Activated naive CD8-positive, alpha-beta T cell treated with anti-CD3 and anti-CD28 coated beads, Interleukin-2, amount 50 U/mL, for 24 hours (primary cell): ENCODE data around the gene REG3G.
A peak's percentile ranks its signal among the peaks of the same experiment; 100 is the strongest.

Experiments used
- ATAC-seq: fragments of 150-1000 bp; cut with Tn5 transposase; one replicate; pipeline ENCODE4 v1.10.0; 2021
- DNase-seq: peaks from one replicate; pipeline ENCODE4 v3.0.0; 2021
- H3K27ac Mint-ChIP-seq: one replicate; pipeline ENCODE4 v1.8.0; 2021; ENCODE audit warnings: mild to moderate bottlenecking, mixed read lengths
- H3K27me3 Mint-ChIP-seq: one replicate; pipeline ENCODE4 v1.8.0; 2021; ENCODE audit warnings: mixed read lengths
- H3K36me3 Mint-ChIP-seq: one replicate; pipeline ENCODE4 v1.8.0; 2021; ENCODE audit warnings: low read depth, mixed read lengths
- H3K4me1 Mint-ChIP-seq: one replicate; pipeline ENCODE4 v1.8.0; 2021; ENCODE audit warnings: mixed read lengths
- H3K4me3 Mint-ChIP-seq: one replicate; pipeline ENCODE4 v1.8.0; 2021; ENCODE audit warnings: mild to moderate bottlenecking, moderate library complexity, mixed read lengths
- H3K9me3 Mint-ChIP-seq: one replicate; pipeline ENCODE4 v1.8.0; 2021; ENCODE audit warnings: mixed read lengths

The REG3G gene

DNA sequence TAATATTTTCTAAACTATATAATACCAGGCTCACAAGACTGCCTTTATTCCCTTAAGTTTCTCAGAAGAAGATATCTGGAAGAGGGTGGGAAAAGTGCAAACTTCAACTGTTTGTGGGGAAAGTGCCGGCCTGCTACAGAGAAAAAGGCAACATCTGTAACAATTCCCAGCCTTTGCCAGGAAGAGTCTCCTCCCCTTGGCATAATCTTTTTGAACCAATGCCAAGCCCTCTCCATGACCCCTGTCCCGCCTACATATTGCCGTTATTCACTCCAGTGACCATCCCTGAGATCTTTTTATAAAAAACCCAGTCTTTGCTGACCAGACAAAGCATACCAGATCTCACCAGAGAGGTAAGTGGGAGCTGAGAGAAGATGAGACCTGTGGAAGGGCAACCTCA is at the start of gene REG3G:
TSS of gene REG3G (plus strand) at position 282 of the 400 bp plus-strand sequence. CDS start 392 bp downstream, outside the sequence.
- Mint-ChIP-seq H3K4me1 (no peaks in the 10 kb centered on the region), H3K27me3 (no peaks in the 10 kb centered on the region), H3K27ac (no peak within 1 kb of the TSS), H3K36me3 (no peaks in the 10 kb centered on the region), H3K4me3 (no peak within 1 kb of the TSS), H3K9me3 (peaks cover 5% of the 10 kb centered on the region)
- DNase-seq: no peak
- ATAC-seq: no peak

- peaks cover 3% of the 10 kb centered on the region for H3K9me3 Mint-ChIP-seq
- H3K4me1 Mint-ChIP-seq: peaks cover 2% of the 10 kb centered on the region
- no peak for DNase-seq
- peaks cover 6% of the 10 kb centered on the region for H3K27me3 Mint-ChIP-seq
- H3K36me3 Mint-ChIP-seq: no peaks in the 10 kb centered on the region
- no peak overlapping the region for H3K4me3 Mint-ChIP-seq
- H3K27ac Mint-ChIP-seq: no peak overlapping the region
- ATAC-seq: no peak
Observed at GRCh38 chr2:78977661-78978145, 47.8 kb upstream of the REG3G start.

GRCh38 chr2:78978340-78978739 is 47.2 kb upstream of the REG3G start:
- peaks cover 2% of the 10 kb centered on the region for H3K4me1 Mint-ChIP-seq
- peaks cover 3% of the 10 kb centered on the region for H3K9me3 Mint-ChIP-seq
- no peaks in the 10 kb centered on the region for H3K36me3 Mint-ChIP-seq
- ATAC-seq (no peak), DNase-seq (no peak)
- no peak overlapping the region for H3K27ac Mint-ChIP-seq
- peaks cover 6% of the 10 kb centered on the region for H3K27me3 Mint-ChIP-seq
- no peak overlapping the region for H3K4me3 Mint-ChIP-seq

DNA sequence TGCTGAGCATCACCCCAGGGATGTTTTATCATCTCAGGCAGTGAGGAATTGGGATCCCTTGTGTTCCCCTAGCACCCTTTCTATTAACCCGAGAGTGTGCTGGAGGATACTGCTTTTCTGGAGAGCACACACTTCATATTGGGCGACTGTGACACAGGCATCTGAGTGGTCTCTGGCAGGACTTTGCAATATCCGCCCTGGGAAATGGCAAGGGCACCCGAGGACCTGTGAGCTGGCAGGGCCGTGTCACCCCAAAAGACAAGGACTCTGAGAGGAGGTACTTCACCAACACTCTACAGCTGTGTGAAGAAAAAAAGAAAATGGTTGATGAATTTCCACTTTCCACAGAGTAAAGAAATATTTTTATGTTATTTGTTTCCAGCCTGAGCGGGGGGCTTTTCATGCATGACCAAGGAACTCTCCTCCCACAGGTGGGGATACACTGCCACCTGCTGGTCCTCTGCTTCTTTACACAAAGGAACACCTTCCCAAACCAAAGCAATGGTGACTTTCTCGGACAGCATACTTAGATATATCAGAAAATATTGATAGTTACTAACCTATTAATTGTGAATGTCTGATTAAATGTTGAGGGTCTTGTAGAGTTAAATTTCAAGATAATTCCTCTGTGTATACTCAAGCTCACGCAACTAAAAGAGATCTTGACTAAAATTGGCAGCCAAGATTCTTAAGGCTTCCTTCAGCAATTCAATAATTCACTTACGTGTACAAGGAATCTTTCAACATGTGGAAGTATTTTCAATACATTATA is 45.9 kb upstream of the REG3G start:
- Mint-ChIP-seq H3K4me3 (no peak overlapping the region), H3K9me3 (peaks cover 8% of the 10 kb centered on the region), H3K27ac (no peak overlapping the region), H3K4me1 (peaks cover 2% of the 10 kb centered on the region), H3K36me3 (no peaks in the 10 kb centered on the region), H3K27me3 (peaks cover 6% of the 10 kb centered on the region)
- DNase-seq (peak; percentile 33), ATAC-seq (no peak)

- Mint-ChIP-seq H3K27me3 (peaks cover 6% of the 10 kb centered on the region), H3K36me3 (no peaks in the 10 kb centered on the region), H3K9me3 (peaks cover 8% of the 10 kb centered on the region), H3K4me1 (peaks cover 2% of the 10 kb centered on the region), H3K4me3 (no peak overlapping the region), H3K27ac (no peak overlapping the region)
- ATAC-seq (no peak), DNase-seq (no peak)
Observed at GRCh38 chr2:78980152-78980465, 45.4 kb upstream of the REG3G start.

DNA sequence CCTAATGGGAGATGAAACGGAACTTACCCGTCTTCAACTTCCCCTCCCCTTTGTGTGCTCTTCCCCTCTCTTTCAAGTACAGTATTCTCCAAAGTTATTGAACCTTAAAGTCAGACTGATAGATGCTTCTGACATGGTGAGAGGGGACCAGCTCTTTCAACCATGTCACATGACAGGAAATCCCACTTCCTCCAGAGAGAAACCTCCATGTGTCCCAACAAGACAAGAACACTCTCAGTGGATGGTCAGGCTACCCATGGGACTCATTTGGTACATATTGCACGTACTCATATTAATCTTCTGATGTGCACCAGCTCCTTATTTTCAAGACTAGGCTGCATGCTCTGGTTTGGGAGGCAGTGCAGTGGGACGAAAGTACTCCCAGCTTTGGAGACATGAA is 44.6 kb upstream of the REG3G start:
- H3K36me3 Mint-ChIP-seq: no peaks in the 10 kb centered on the region
- H3K4me3 Mint-ChIP-seq: no peak overlapping the region
- ATAC-seq: no peak
- peaks cover 8% of the 10 kb centered on the region for H3K9me3 Mint-ChIP-seq
- H3K4me1 Mint-ChIP-seq: peaks cover 2% of the 10 kb centered on the region
- DNase-seq: no peak
- H3K27ac Mint-ChIP-seq: no peak overlapping the region
- H3K27me3 Mint-ChIP-seq: peaks cover 6% of the 10 kb centered on the region

- ATAC-seq (no peak), DNase-seq (no peak)
- Mint-ChIP-seq H3K4me1 (peaks cover 2% of the 10 kb centered on the region), H3K36me3 (no peaks in the 10 kb centered on the region), H3K27me3 (peaks cover 6% of the 10 kb centered on the region), H3K9me3 (peaks cover 12% of the 10 kb centered on the region), H3K4me3 (no peak overlapping the region), H3K27ac (no peak overlapping the region)
Observed at GRCh38 chr2:78982638-78983330, 42.7 kb upstream of the REG3G start.

DNA sequence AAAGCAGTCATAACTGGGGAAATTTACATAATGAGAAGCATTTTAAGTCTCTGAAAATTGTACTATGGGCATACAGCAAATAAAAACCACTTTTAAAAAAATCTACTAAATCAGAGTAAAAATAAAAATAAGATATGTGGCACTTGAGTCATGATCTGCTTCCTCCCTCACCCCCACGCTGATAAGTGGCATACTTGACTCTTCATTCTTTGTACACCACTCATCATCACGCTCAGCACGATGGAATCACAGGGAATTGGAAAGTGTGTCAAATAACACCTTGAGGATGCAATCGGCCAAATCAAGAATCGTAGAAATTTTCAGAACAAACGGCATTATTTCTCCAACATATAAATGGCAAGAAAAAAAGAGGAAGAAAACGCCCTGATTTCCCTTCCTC is 41.1 kb upstream of the REG3G start:
- Mint-ChIP-seq H3K9me3 (peaks cover 12% of the 10 kb centered on the region), H3K27ac (no peak overlapping the region), H3K36me3 (no peaks in the 10 kb centered on the region), H3K27me3 (peaks cover 4% of the 10 kb centered on the region), H3K4me1 (no peaks in the 10 kb centered on the region), H3K4me3 (no peak overlapping the region)
- no peak for DNase-seq
- no peak for ATAC-seq

GRCh38 chr2:78985558-78985957 is 39.9 kb upstream of the REG3G start:
- Mint-ChIP-seq H3K36me3 (no peaks in the 10 kb centered on the region), H3K4me3 (no peak overlapping the region), H3K9me3 (peaks cover 12% of the 10 kb centered on the region), H3K27me3 (peaks cover 4% of the 10 kb centered on the region), H3K4me1 (no peaks in the 10 kb centered on the region), H3K27ac (no peak overlapping the region)
- DNase-seq (no peak), ATAC-seq (no peak)

DNA sequence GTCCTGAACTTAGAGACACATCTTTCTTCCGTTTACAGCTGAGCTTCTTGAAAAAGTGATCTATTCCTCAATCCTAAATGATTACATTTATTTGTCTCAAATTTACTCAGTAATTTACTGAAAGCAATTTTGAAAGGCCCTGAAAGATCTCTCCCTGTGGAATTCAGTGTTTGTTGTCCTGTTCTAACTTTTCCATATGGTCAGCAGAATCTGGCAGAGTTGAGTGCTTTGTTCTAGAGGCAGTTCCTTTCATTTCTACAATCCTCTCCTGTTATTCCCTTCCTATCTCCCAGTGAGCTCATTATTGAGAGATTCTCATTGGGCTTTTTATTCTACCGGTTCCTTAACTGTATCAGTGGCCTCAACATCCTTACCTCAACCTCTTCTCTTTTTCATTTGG is 36.5 kb upstream of the REG3G start:
- ATAC-seq: no peak
- Mint-ChIP-seq H3K4me1 (no peaks in the 10 kb centered on the region), H3K27me3 (peaks cover 22% of the 10 kb centered on the region), H3K27ac (no peak overlapping the region), H3K9me3 (peaks cover 13% of the 10 kb centered on the region), H3K36me3 (no peaks in the 10 kb centered on the region), H3K4me3 (no peak overlapping the region)
- DNase-seq: no peak

- no peaks in the 10 kb centered on the region for H3K36me3 Mint-ChIP-seq
- H3K9me3 Mint-ChIP-seq: peaks cover 12% of the 10 kb centered on the region
- no peak overlapping the region for H3K27ac Mint-ChIP-seq
- ATAC-seq (no peak), DNase-seq (no peak)
- H3K27me3 Mint-ChIP-seq: peaks cover 30% of the 10 kb centered on the region
- H3K4me1 Mint-ChIP-seq: no peaks in the 10 kb centered on the region
- no peak overlapping the region for H3K4me3 Mint-ChIP-seq
Observed at GRCh38 chr2:78992451-78992806, 33.1 kb upstream of the REG3G start.

- no peak overlapping the region for H3K27ac Mint-ChIP-seq
- H3K27me3 Mint-ChIP-seq: peaks cover 30% of the 10 kb centered on the region
- H3K9me3 Mint-ChIP-seq: peaks cover 12% of the 10 kb centered on the region
- H3K4me3 Mint-ChIP-seq: no peak overlapping the region
- H3K4me1 Mint-ChIP-seq: no peaks in the 10 kb centered on the region
- ATAC-seq (no peak), DNase-seq (no peak)
- H3K36me3 Mint-ChIP-seq: no peaks in the 10 kb centered on the region
Observed at GRCh38 chr2:78992807-78993517, 32.5 kb upstream of the REG3G start.

- H3K4me3 Mint-ChIP-seq: no peak overlapping the region
- no peak for ATAC-seq
- H3K4me1 Mint-ChIP-seq: no peaks in the 10 kb centered on the region
- H3K36me3 Mint-ChIP-seq: no peaks in the 10 kb centered on the region
- no peak for DNase-seq
- no peak overlapping the region for H3K27ac Mint-ChIP-seq
- H3K9me3 Mint-ChIP-seq: peaks cover 12% of the 10 kb centered on the region
- peaks cover 30% of the 10 kb centered on the region for H3K27me3 Mint-ChIP-seq
Observed at GRCh38 chr2:78993518-78994148, 31.9 kb upstream of the REG3G start.

- Mint-ChIP-seq H3K36me3 (no peaks in the 10 kb centered on the region), H3K27me3 (peaks cover 30% of the 10 kb centered on the region), H3K27ac (no peak overlapping the region), H3K4me3 (no peak overlapping the region), H3K9me3 (peaks cover 12% of the 10 kb centered on the region), H3K4me1 (no peaks in the 10 kb centered on the region)
- DNase-seq: no peak
- no peak for ATAC-seq
Observed at GRCh38 chr2:78994789-78995188, 30.7 kb upstream of the REG3G start.
